Measurements from ENCODE around the gene TTLL12.

TTLL12 gene

GRCh38 chr22:43173566-43173965 lies 13.4 kb downstream of the TTLL12 start:
- no peak for DNase-seq (ENCODE audit: low read depth in 2 of 2)

- no peak for DNase-seq (ENCODE audit: low read depth in 2 of 2)
These were observed 14.7 kb downstream of the TTLL12 start for GRCh38 chr22:43172191-43172590.

- DNase-seq (ENCODE audit: low read depth in 2 of 2) = no peak
These were observed 15.3 kb downstream of the TTLL12 start for GRCh38 chr22:43171607-43172006.

GRCh38 chr22:43171019-43171491 lies 15.9 kb downstream of the TTLL12 start:
- no peak for DNase-seq (ENCODE audit: low read depth in 2 of 2)

- DNase-seq (ENCODE audit: low read depth in 2 of 2) = no peak
These were observed 16.8 kb downstream of the TTLL12 start for GRCh38 chr22:43170131-43170480.

GRCh38 chr22:43169310-43170130 lies 17.4 kb downstream of the TTLL12 start:
- no peak for DNase-seq (ENCODE audit: low read depth in 2 of 2)

GRCh38 chr22:43168471-43169309 lies 18.2 kb downstream of the TTLL12 start:
- no peak for DNase-seq (ENCODE audit: low read depth in 2 of 2)

- DNase-seq (ENCODE audit: low read depth in 2 of 2) = no peak
These were observed 19.8 kb downstream of the TTLL12 start for GRCh38 chr22:43167001-43167589.

- no peak for DNase-seq (ENCODE audit: low read depth in 2 of 2)
These were observed 20.6 kb downstream of the TTLL12 start for GRCh38 chr22:43166132-43166930.

- DNase-seq (ENCODE audit: low read depth in 2 of 2) = no peak
These were observed 22.3 kb downstream of the TTLL12 start for GRCh38 chr22:43164636-43165035.

GRCh38 chr22:43163241-43163795 lies 23.6 kb downstream of the TTLL12 start:
- no peak for DNase-seq (ENCODE audit: low read depth in 2 of 2)

GRCh38 chr22:43162412-43163150 lies 24.4 kb downstream of the TTLL12 start:
- no peak for DNase-seq (ENCODE audit: low read depth in 2 of 2)

- no peak for DNase-seq (ENCODE audit: low read depth in 2 of 2)
These were observed 26.3 kb downstream of the TTLL12 start for GRCh38 chr22:43160497-43161126.

GRCh38 chr22:43159484-43160178 lies 27.3 kb downstream of the TTLL12 start:
- DNase-seq (ENCODE audit: low read depth in 2 of 2) = no peak

GRCh38 chr22:43158778-43159483 lies 28.0 kb downstream of the TTLL12 start:
- no peak for DNase-seq (ENCODE audit: low read depth in 2 of 2)

GRCh38 chr22:43157874-43158546 lies 28.9 kb downstream of the TTLL12 start:
- DNase-seq (ENCODE audit: low read depth in 2 of 2) = no peak

GRCh38 chr22:43156413-43156812 lies 30.5 kb downstream of the TTLL12 start:
- DNase-seq (ENCODE audit: low read depth in 2 of 2) = no peak

- DNase-seq (ENCODE audit: low read depth in 2 of 2) = no peak
These were observed 31.1 kb downstream of the TTLL12 start for GRCh38 chr22:43155789-43156188.
